GM12865 (cell line): Measurements from ENCODE around the gene LZTS2.

Experiments used
- DNase-seq: peaks from one replicate; pipeline ENCODE4 v3.0.0; 2010; ENCODE audit warnings: low read depth
- H3K4me3 ChIP-seq: 2 replicates; pipeline ENCODE4 v1.5.1; 2011; ENCODE audit warnings: mild to moderate bottlenecking, low read depth, low read length, control low read depth
- CTCF ChIP-seq: IDR thresholded peaks from 2 replicates; pipeline ENCODE4 v1.5.1; 2011; ENCODE audit warnings: low read length, control low read depth, low read depth, inconsistent platforms; ENCODE audit not compliant: insufficient read depth; ENCODE audit errors: missing control alignments

Gene LZTS2

GRCh38 chr10:100967332-100967731 is 32.3 kb upstream of the LZTS2 start:
- no peak overlapping the region for H3K4me3 ChIP-seq
- TF ChIP-seq CTCF: no peak
- no peak for DNase-seq

- no peak overlapping the region for H3K4me3 ChIP-seq
- no peak for TF ChIP-seq CTCF
- no peak for DNase-seq
Observed at GRCh38 chr10:100968062-100968736, 31.4 kb upstream of the LZTS2 start.

- no peak for TF ChIP-seq CTCF
- DNase-seq: no peak
- peak overlapping the region; percentile 50 for H3K4me3 ChIP-seq
Observed at GRCh38 chr10:100968863-100969186, 30.8 kb upstream of the LZTS2 start.

GRCh38 chr10:100969187-100970075 is 30.2 kb upstream of the LZTS2 start, which contains the start of gene SEMA4G:
SEMA4G (plus strand) TSS chr10:100969504; CDS start chr10:100972913, 3,409 bp downstream.
- peak; percentile 79 for TF ChIP-seq CTCF
- DNase-seq: peak; percentile 45
- H3K4me3 ChIP-seq: peak within 1 kb of the TSS; percentile 50

- no peak for TF ChIP-seq CTCF
- no peak for DNase-seq
- H3K4me3 ChIP-seq: no peak overlapping the region
Observed at GRCh38 chr10:100970076-100970913, 29.3 kb upstream of the LZTS2 start.

- no peak overlapping the region for H3K4me3 ChIP-seq
- no peak for DNase-seq
- no peak for TF ChIP-seq CTCF
Observed at GRCh38 chr10:100970914-100971811, 28.4 kb upstream of the LZTS2 start.
